GM11168 (cell line): ENCODE measurements around the gene ZBTB16.

Source experiments
- in situ Hi-C: fragments of 300-500 bp; cut with MboI; formaldehyde crosslinking; loops from one replicate; pipeline ENCODE4 v1.12.0; 2022; ENCODE audit warnings: low sequenced_read_pairs; ENCODE audit not compliant: unreplicated experiment

ZBTB16 gene

DNA sequence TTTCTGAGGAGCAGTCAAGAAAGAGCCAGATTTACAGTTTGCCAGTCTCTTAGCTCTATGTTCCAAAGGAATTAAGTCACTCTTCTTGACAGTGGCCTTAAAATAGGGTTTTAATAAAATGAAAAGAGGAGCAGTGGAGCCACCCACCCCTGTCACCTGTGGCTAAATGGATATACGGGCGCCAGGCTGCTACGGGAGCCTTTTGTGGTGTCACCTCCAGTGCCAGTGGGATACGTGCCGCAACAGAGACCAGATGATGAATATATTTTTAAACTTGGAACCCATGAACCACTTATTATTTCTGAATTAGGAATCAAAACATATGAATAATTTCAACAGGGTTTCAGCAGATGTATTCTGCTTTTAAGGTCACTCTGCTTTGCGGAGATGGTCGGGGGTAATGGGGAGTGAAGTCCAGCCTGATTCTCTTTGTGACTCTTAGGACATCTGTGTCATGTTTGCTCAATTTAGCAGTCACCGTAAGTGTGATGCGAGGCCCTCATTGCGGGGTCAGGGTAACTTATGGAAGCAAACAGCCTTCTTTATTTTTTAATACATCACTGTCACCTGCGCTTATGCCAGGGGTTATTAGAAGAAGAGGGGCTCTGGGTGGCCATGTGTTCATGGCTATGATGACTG is 64.3 kb downstream of the ZBTB16 start:
- in situ Hi-C loops, result no loop called here

DNA sequence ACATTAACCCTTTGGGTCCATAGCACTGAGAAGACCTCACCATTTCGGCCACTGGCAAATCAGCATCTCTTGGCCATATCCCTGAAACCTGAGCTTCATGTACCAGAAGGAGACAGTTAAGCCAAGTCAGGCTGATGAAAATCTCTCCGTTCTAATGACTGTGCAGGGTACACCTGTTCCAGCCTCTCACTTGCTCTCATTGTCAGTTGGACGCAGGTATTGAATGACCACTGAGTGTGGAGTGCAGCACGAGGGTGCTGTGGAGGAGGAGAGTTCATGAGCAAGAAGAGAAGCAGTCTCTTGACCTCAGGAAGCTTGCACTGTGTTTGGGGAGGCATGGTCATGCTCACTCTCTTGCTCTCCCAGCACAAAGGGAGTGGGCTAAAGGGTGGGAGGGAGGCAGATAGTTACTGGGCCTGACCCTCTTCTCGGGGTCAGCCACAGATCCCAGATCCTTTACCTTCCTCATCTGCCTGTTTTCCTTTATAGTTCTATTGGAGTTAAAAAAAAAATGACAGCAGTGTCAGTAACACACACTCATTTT is 65.2 kb downstream of the ZBTB16 start:
- in situ Hi-C loops, result no loop called here

DNA sequence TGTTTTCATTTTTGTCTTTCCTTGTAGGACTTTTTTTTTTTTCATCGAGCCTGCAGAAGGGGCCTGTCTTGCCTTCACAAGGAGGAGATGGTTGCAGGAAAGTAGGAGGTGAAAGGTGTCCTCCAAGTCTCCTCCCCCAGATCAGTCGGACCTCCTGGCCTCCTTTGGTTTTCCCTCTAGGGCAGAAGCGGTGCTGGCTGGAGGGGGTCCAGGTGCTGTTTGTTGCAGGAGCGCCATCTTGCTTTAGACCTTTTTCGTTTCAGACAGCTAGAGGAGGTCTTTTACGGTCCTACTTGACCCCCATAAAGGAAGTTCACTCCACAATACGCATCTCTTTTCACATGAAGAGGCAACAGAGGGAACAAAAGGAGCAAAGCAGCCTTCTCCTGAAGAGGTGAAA is 66.0 kb downstream of the ZBTB16 start:
- in situ Hi-C loops, result no loop called here

DNA sequence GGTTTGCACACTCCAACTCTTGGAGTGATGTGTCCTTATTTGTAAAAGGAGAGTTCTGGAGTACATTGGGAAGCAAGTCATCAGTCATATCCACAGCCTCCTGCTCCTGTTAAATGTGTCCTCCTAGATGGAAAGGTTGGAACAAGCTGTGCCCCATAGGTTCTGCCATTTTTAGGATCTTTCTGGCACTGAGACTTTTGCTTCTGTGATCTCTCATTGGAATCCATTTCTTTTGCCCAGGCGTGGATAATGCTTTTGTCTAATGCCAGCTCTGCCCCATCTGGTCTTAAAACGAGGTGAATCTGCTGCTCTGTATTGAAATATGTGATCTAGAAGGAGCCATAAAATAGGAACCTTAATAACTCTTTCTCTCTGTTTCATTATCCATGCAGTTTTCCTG is 66.4 kb downstream of the ZBTB16 start:
- in situ Hi-C loops, result no loop called here

DNA sequence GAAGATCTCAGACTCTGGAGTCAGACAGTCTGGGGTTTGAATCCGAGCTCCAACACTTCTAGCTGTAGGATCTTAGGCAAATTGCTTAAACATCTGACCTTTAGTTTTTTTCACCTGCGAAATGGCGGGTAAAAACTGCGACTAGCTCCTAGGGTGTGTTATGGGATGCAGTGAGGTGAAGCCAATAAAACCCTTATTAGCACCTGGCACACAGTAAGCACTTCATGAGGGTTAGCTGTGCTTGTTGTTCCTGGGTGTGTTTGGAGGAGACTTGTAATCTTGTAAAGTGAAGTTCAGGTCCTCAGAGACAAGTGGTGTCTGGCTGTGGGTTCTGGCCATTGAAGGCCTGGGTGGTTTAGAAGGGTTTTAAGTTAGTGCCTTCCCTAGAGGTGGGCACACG is 68.9 kb downstream of the ZBTB16 start:
- in situ Hi-C loops, result no loop called here

DNA sequence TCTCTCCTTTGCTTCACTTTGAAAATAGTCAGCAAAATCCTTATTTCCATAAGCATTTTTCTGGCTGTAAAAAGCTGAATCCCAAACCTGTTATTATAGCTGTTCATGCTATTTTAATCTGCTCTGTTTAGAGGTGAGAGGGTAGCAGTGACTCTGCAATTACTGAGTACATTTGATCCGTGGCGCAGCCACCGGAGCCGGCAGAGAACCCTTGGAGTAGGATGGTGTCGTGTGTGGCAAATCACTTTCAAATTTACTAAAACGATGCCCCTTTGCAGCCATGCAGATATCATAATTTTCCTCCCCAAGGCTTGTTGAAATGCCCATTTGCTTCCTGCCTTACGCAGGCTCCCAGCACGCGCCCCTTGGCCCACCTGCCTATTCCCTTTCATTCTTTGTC is 69.6 kb downstream of the ZBTB16 start:
- in situ Hi-C loops, result no loop called here

DNA sequence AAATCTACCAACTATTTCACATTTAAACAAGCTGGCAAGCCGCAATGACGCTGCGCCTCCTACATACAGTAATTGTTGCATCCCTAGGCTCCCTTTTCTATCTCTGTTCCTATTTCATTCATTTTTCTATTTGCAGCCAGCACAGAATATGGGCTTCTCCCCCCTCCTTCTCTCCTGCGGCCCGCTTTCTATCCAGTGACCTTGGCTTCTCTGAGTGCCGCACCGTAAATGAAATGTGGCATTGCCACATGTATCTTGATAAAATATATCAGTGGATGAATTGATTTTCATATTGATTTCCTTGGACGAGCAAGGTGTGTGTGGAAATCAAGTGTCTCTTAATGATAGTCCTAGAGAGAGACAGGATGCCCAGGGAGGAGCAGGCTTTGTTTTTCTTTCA is 70.2 kb downstream of the ZBTB16 start:
- in situ Hi-C loops, result no loop called here

DNA sequence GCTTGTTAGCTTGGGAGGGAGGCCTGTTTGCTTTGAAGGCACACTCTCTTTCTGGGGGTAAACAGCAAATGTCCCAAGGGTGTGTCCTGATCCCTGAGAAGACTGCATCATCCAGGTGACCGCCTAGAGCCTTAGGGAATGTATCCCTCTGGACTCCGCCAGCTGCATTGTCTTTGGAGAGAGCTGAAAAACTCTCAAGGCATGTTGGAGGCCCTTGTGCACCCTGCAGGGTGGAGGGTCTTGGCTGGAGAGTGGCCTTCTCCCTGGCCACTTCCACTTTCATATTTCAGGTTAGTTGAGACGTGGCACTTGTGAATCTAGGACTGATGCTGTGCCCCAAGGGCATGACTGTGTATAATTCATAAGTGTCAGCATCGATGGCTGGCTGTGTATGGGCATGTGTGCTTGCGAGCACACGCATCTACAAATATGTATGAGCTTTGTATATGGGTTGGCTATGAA is 70.6 kb downstream of the ZBTB16 start:
- in situ Hi-C loops, result no loop called here

DNA sequence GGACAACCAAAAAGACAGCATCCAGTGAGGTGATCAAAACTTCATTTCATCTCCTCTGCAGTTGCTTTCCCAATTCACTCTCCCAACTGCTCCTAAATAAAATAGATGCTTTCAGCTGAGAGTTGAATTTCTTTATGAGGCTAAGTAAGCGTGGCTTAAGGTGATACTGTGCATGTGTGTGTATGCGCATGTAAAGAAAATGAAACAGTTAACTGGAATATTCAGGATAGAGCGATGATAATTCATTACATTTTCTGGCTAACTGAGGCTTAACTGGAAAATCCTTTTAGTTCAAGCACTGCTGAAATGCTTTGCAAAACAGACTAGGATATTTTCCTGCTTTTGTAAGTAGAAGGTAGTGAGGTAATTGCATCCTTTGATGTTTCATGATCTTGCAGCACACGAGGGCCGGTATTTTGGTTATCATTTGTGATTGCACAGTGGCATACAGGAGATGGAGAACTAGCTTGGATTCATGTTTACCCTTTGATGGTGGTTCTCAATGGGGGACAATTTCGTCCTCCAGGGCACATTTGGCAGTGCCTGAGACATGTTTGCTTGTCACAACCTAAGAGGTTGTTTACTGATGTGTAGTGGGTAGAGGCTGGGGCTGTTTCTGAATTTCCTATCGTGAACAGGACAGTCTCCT is 71.2 kb downstream of the ZBTB16 start:
- in situ Hi-C loops, result no loop called here

DNA sequence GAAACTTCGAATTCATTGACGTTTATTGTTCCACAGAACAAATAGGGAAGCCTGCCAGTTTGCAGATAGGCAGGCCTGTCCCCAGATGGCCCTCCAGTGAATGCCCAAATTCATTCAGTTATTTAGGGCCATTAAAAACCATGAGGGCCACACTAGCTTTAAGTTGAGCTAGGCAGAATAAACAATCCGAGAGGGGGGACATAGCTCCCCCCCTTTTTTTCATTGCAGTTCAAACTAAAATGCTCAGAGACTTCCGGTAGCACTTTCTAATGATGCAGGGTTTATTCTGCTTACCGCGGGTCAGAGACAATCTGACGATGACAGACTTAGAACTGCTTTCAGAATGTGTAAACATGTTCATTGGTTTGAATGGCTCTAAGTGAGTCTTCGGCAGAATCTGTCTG is 72.0 kb downstream of the ZBTB16 start:
- in situ Hi-C loops, result no loop called here

DNA sequence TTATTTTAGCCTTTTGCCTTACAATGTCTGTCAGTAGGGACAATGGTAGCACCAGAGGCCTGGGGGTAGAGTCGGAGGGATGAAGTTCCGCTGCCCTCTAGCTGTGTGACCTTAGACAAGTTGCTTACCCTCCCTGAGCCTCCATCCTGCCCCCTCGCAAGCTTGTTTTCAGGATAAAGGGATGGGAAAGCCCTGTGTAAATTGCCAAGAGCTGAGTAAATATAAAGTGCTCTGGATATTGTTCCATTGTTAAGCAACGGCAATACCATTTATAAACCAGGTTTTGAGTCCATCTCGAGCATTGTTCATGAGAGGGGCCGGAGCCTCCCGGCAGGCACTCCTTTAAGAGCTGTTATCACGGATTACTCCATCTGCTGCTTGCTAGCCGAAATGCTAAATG is 72.9 kb downstream of the ZBTB16 start:
- in situ Hi-C loops, result no loop called here

DNA sequence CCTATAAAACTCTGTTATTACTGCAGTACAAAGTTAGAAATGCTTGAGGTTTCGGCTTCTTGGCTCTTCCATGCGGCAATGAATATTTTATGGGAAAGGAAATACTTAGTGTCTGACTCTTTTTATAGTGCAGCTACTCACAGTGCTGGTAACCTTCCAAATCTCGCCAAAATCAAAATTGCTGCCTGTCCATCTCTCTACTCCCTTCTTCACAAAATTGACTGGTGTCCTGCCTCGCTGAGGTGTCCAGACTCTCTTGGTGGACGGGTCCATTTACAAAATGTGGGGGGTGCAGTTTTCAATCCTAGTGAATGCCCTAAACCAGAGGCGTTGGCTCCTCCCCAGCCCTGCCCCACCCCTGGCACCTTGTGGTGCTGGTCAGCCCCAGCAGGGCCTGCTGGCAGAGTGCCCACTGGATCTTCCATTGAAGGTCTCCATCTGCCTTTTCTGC is 73.5 kb downstream of the ZBTB16 start:
- in situ Hi-C loops, result no loop called here

DNA sequence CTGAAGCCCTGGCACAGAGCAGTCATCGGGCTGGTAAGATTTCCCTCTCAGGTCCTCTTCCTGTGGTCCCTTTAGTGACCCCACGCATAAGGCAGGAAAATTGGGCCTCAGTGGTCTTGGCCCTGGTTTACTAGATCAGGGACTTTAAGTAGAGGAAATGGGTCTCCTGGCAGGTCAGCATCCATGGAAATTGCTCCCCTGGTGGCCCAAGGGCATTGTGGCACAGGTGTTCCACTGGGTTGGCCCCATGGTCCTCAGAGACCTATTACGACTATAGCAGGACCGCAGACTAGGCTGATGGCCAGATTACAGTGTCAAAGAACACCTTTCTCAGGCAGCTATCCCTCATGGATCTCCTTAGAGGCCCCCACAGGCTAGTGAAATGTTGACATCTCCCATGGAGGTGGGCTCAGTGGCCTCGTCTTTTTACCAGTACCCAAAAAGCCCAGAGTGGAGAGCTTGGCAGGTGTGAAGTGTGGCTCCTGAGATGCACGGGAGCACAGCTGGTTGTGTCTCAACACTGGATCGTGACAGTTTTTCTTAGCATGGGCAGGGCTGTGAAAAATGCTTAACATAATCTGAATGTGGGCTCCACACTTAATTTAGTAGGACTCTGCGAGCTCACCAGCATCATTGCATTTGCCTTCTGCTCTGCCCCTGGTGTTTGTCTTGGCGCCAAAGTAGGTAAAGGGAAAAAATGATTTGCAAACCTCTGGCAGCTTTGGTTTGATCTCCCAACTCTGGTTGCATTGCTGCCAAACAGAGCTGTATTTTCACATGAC is 74.2 kb downstream of the ZBTB16 start:
- in situ Hi-C loops, result no loop called here

DNA sequence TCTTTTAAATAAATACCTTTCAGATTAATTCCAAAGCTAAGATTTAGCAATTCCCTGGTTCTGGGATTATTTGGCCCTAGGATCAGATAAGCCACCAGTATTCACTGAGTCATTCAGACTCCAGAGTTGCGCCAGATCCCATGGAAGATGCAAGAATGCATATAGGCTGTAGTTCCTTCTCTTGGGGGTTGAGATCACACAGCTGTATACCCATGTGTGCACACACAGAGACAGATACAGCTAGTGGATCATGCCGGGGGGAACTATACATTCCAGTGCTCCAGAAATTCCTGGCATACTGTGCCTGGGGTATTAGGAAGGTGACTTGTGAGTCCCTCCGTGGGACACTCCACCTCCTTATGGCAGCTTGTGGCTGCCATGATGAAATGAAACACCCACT is 75.4 kb downstream of the ZBTB16 start:
- in situ Hi-C loops, result no loop called here

DNA sequence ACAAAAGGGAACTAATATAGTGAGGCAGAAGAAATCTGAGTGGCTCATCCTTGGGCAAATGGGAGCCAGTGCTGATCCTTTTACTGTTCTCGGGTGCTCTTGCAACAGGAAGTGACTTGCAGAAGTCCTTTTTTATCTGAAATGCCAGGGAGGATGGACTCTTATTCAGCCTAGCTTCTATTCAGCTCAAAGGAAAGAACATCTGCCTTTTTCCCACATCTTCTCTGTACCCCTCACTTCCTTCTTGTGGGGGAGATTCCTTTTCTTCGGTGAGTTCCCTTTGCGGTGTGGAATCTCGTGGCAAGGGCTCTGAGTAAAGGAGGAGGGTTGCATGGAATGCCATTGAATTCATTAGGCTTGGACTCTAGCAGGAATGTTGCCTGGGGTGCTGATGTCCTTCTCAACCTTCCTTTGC is 76.2 kb downstream of the ZBTB16 start:
- in situ Hi-C loops, result no loop called here

DNA sequence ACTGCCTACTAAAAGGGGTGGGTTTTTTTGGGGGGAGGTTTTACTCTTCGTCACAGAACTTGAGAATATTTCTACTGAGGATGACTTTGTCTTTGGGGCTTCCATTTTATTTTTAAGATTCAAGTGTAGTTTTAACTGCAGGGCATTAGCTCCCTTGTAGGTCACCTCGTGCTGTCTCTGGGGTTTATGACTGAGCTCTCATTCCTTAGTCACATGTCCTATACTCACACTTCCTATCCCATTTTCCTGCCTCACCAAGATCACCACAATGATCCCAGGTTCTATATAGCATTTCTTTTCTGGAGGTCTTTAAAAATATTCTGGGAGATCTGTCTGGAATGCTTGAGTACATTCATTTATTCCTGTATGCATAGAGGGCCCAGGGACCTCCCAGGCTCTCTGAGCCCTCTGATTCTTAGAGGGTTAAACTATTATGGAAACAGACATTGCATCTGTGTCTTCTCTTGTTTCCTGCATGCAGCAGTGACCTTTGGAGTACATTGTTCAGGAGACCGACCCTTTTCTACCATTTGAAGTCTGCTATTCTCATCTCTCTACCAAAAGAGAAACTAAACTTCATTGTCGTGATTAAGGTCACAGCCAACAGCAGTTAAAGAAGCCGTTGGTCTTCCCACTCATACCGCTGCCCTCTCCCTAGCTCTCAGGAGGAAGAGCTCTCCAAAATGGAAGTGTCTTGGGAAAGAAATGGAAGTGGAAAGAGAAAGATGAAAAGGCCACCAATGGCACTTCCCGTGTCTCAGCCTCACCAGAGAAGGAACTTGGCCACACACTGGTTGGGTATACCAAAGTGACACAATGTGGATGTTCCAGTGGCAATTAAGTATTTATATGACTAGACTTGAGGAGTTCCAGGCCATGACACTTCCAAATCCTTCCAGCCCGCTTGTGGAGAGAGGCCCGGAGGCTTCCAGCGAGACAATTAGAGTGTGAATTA is 77.5 kb downstream of the ZBTB16 start:
- in situ Hi-C loops, result no loop called here

DNA sequence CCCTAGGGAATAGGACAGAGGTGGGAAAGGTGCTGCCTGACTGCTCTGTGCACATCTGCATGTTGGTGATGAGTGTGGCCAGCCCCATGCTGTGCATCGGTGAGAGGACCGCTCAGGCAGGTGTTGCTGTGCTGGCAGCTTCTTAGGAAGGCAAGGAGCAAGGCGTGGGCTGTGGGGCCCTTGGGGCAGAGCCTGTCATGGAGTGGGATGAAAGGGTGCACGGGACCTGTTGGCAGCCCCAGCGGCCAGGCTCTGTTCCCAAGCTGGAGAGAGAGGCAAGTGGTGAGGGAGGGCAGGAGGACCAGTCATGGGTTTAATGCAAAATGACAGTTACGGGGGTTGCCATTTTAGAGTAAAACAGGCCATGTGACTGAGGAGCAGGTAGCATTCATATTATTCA is 78.3 kb downstream of the ZBTB16 start:
- in situ Hi-C loops, result no loop called here

DNA sequence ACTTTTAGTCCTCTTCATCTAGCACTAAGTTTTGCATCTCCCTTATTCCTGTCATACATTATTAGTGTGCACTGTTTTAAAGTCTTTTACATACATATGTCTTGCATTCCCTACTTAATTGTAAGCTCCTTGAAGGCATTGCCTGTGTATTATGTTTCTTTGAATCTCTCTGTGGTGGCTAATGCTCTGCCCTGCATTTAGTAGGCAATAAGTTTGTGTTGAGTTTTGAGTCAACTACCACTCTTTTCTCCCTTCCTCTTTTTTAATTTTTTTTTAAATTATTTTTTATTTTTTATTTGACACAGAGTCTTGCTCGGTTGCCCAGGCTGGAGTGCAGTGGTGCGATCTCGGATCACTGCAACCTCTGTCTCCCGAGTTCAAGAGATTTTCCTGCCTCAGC is 78.9 kb downstream of the ZBTB16 start:
- in situ Hi-C loops, result no loop called here

DNA sequence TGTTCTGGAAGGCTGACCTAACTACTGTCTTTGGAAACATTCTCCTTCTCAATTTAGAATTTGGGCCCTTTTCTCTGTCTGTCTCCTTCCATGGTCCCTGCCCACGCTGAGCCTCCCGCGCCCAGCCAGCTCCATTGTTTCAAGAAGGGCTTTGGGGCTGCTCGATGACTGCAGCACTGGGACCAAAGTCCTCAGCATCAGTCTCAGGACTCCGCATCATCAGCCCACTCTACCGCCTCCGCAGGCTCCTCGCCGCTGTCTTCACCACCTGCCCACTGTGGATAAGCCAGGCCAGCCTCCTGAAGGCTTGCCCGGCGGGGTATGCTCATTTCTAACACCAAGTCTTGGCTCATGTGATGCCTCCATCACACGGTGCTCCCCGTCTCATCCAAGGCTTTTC is 81.3 kb downstream of the ZBTB16 start:
- in situ Hi-C loops, result no loop called here
